ENCODE measurements around the gene CREB5. TPM values are rescaled to one million over a fixed set of nuclear protein-coding genes. Genes with fewer than 3 reads are reported as not detected.
"Not testable (repeated sequence)": the region's sequence is repeated elsewhere in the genome, so short reads cannot be mapped to it uniquely, and the experiment has no call there.

Gene CREB5
- total and polyA plus RNA-seq, 7 donors, result 0.86 to 33.8 (median 16.6) TPM

DNA sequence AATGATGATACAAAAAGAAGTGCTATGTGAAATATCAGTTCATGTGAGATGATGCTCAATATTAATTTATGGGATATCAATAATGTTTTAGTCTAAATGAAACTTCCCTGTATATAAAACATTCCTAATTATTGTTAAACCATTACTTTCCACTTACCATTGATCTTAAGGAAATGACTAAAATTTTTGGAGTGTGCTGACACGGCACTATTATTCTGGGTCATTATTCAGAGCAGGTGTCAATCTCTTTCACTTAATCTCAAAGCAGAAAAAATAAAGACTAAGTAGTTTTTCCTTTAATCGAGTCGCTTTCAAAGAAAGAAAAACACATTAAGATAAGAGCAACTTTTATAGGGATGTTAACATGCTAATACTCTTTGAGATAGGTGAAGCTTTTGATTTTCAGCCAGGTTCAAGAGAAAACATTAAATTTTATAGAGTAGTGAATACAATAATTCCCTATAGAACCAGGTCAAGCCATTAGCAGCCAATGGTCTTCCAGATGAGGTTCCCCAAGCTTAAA lies 11.4 kb upstream of the CREB5 start:
- no peak for ATAC-seq

DNA sequence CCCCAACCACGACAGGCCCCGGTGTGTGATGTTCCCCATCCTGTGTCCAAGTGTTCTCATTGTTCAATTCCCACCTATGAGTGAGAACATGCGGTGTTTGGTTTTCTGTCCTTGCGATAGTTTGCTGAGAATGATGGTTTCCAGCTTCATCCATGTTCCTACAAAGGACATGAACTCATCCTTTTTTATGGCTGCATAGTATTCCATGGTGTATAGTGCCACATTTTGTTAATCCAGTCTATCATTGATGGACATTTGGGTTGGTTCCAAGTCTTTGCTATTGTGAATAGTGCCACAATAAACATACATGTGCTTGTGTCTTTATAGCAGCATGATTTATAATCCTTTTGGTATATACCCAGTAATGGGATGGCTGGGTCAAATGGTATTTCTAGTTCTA lies 10.8 kb upstream of the CREB5 start:
- 90 to 98% (median 97%) methylated on average over 2 to 3 of the region's 4 CpGs for WGBS, 3 donors
- H3K4me1 ChIP-seq; intact Hi-C loops (cut with DNase I); ATAC-seq; DNase-seq; H3K27me3 ChIP-seq (ENCODE audit: insufficient read depth in 3 of 3, low read length in 2 of 3); H3K4me3 ChIP-seq; H3K9me3 ChIP-seq; H3K27ac ChIP-seq; H3K36me3 ChIP-seq (ENCODE audit: insufficient read depth in 1 of 2, low read depth in 1 of 2): not testable (repeated sequence)

More for the DNA sequence above, 11.4 kb upstream of the CREB5 start:
- intact Hi-C loops (cut with DNase I), result no loop called here
- no peak for DNase-seq
- no peaks in the 10 kb centered on the region for H3K9me3 ChIP-seq
- WGBS, 3 donors, result 85 to 86% (median 86%) methylated on average over 3 of the region's 3 CpGs
- H3K4me1 ChIP-seq, result no peaks in the 10 kb centered on the region
- no peaks in the 10 kb centered on the region for H3K27me3 ChIP-seq (ENCODE audit: insufficient read depth in 3 of 3, low read length in 2 of 3)
- no peak overlapping the region for H3K27ac ChIP-seq
- H3K4me3 ChIP-seq, result no peak overlapping the region
- no peaks in the 10 kb centered on the region for H3K36me3 ChIP-seq (ENCODE audit: insufficient read depth in 1 of 2, low read depth in 1 of 2)
- TF ChIP-seq, protein P1, sequence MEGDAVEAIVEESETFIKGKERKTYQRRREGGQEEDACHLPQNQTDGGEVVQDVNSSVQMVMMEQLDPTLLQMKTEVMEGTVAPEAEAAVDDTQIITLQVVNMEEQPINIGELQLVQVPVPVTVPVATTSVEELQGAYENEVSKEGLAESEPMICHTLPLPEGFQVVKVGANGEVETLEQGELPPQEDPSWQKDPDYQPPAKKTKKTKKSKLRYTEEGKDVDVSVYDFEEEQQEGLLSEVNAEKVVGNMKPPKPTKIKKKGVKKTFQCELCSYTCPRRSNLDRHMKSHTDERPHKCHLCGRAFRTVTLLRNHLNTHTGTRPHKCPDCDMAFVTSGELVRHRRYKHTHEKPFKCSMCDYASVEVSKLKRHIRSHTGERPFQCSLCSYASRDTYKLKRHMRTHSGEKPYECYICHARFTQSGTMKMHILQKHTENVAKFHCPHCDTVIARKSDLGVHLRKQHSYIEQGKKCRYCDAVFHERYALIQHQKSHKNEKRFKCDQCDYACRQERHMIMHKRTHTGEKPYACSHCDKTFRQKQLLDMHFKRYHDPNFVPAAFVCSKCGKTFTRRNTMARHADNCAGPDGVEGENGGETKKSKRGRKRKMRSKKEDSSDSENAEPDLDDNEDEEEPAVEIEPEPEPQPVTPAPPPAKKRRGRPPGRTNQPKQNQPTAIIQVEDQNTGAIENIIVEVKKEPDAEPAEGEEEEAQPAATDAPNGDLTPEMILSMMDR (IDR thresholded peaks at IDR 0.05), result no peak

DNA sequence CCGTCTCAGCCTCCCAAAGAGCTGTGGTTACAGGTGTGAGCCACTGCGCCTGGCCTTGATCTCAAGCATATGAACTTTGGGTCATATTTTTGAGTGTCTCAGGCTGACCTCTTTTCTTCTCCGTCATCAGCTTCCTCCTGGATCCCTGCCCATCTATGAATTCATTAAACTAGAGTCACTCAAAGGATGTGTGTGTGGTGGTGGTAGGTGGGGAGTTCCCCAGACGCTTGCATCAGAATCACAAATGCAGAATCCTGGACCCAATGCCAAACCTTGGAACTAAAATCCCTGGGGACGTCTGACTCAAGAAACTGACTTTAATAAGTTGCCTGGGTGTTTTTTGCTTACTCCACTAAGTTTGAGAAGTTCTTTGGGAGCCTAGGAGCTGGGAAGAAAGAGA lies 6.7 kb upstream of the CREB5 start:
- Histone ChIP-seq H3K4me3 (no peak overlapping the region), H3K27ac (peak overlapping the region; percentile 27), H3K4me1 (peaks cover 6% of the 10 kb centered on the region), H3K9me3 (no peaks in the 10 kb centered on the region), H3K27me3 (ENCODE audit: insufficient read depth in 3 of 3, low read length in 2 of 3) (no peaks in the 10 kb centered on the region), H3K36me3 (ENCODE audit: insufficient read depth in 1 of 2, low read depth in 1 of 2) (no peaks in the 10 kb centered on the region)
- ATAC-seq, result no peak
- TF ChIP-seq, protein P1 (IDR thresholded peaks at IDR 0.05), result no peak
- intact Hi-C loops (cut with DNase I), result loop anchor here (5.0 kb wide), 2 partner anchors 222 to 282 kb away; no protein-coding TSS in a partner anchor
- DNase-seq, result peak; percentile 47 to 64
- WGBS, 3 donors, result 53 to 61% (median 54%) methylated on average over 5 of the region's 5 CpGs

DNA sequence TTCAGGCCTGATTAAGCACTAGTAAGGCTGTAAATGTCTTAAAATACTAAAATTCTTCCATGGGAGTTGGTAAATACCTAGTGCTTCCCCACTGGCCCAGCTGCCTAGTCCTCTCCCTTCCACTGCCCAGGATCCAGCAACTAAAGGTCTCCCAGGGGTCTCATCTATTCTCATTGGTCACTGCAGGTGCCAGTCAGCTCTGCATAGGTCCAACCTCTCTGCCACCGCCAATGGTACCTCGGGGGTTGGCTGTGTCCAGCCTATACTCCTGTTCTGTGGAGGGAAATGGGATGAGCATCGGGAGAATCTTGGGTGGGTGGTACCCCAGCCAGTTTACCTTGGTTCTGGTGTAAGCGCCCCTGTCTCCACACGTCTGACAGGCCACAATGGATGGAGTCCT lies 6.1 kb upstream of the CREB5 start:
- intact Hi-C loops (cut with DNase I), result loop anchor here (5.0 kb wide), 2 partner anchors 221 to 281 kb away; no protein-coding TSS in a partner anchor
- ATAC-seq, result no peak

DNA sequence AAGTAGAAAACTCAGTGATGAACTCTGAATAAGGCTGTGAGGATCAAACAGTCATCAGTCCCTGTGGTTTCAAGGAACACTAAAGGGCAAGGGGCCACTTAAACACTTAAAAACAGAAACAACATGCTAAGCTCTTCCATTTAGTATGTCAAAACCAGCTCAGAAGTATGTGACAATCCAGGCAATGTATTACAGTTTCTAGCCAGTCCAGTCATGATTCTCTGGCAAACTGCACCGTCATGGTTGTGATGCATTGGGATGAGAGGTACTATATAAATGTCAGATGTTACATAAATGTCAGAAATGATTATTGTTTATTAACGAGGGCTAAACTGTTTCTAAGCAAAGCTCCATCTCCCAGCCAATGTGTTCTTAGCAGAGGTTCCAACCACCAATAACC lies 4.7 kb upstream of the CREB5 start:
- WGBS, 3 donors, result 38 to 69% (median 55%) methylated on average over 2 of the region's 2 CpGs
- Histone ChIP-seq H3K9me3 (no peaks in the 10 kb centered on the region), H3K27ac (peak overlapping the region; percentile 95), H3K27me3 (ENCODE audit: insufficient read depth in 3 of 3, low read length in 2 of 3) (no peaks in the 10 kb centered on the region), H3K4me1 (peaks cover 14% of the 10 kb centered on the region), H3K36me3 (ENCODE audit: insufficient read depth in 1 of 2, low read depth in 1 of 2) (no peaks in the 10 kb centered on the region), H3K4me3 (peak overlapping the region; percentile 84)
- ATAC-seq (no peak), DNase-seq (no peak)
- TF ChIP-seq, protein P1 (IDR thresholded peaks at IDR 0.05), result no peak
- intact Hi-C loops (cut with DNase I), result loop anchor here (2.0 to 5.0 kb wide), 3 partner anchors 220 to 281 kb away; no protein-coding TSS in a partner anchor

More for the DNA sequence above, 6.1 kb upstream of the CREB5 start:
- no peak for DNase-seq
- TF ChIP-seq, protein P1 (IDR thresholded peaks at IDR 0.05), result no peak
- no peaks in the 10 kb centered on the region for H3K36me3 ChIP-seq (ENCODE audit: insufficient read depth in 1 of 2, low read depth in 1 of 2)
- WGBS, 3 donors, result 84 to 90% (median 89%) methylated on average over 5 of the region's 5 CpGs
- H3K4me3 ChIP-seq, result no peak overlapping the region
- H3K9me3 ChIP-seq, result no peaks in the 10 kb centered on the region
- H3K27me3 ChIP-seq (ENCODE audit: insufficient read depth in 3 of 3, low read length in 2 of 3), result no peaks in the 10 kb centered on the region
- H3K27ac ChIP-seq, result peak overlapping the region; percentile 27
- peaks cover 9% of the 10 kb centered on the region for H3K4me1 ChIP-seq

All from psoas muscle (tissue), 8 donors.